Activated naive CD4-positive, alpha-beta T cell treated with anti-CD3 and anti-CD28 coated beads, Interleukin-2, amount 50 U/mL, for 24 hours (primary cell): ENCODE results near the gene RSBN1L.

Source experiments
- H3K27ac Mint-ChIP-seq: one replicate; pipeline ENCODE4 v1.8.0; 2021; ENCODE audit warnings: mild to moderate bottlenecking, mixed read lengths
- H3K27me3 Mint-ChIP-seq: one replicate; pipeline ENCODE4 v1.8.0; 2021; ENCODE audit warnings: mixed read lengths
- H3K36me3 Mint-ChIP-seq: one replicate; pipeline ENCODE4 v1.8.0; 2021; ENCODE audit warnings: mixed read lengths
- H3K4me1 Mint-ChIP-seq: one replicate; pipeline ENCODE4 v1.8.0; 2021; ENCODE audit warnings: mixed read lengths
- H3K4me3 Mint-ChIP-seq: one replicate; pipeline ENCODE4 v1.8.0; 2021; ENCODE audit warnings: mild to moderate bottlenecking, mixed read lengths
- H3K9me3 Mint-ChIP-seq: one replicate; pipeline ENCODE4 v1.8.0; 2021; ENCODE audit warnings: mixed read lengths

RSBN1L gene

GRCh38 chr7:77736991-77737390 lies 40.7 kb downstream of the RSBN1L start:
- no peaks in the 10 kb centered on the region for H3K27me3 Mint-ChIP-seq
- no peaks in the 10 kb centered on the region for H3K9me3 Mint-ChIP-seq
- H3K4me3 Mint-ChIP-seq, result no peak overlapping the region
- H3K27ac Mint-ChIP-seq, result no peak overlapping the region
- H3K4me1 Mint-ChIP-seq, result peaks cover 36% of the 10 kb centered on the region
- peaks cover 11% of the 10 kb centered on the region for H3K36me3 Mint-ChIP-seq

- no peak overlapping the region for H3K27ac Mint-ChIP-seq
- H3K4me3 Mint-ChIP-seq, result no peak overlapping the region
- H3K27me3 Mint-ChIP-seq, result no peaks in the 10 kb centered on the region
- H3K9me3 Mint-ChIP-seq, result no peaks in the 10 kb centered on the region
- peaks cover 11% of the 10 kb centered on the region for H3K36me3 Mint-ChIP-seq
- peaks cover 22% of the 10 kb centered on the region for H3K4me1 Mint-ChIP-seq
Observed at GRCh38 chr7:77738382-77738781, 42.1 kb downstream of the RSBN1L start.

- Mint-ChIP-seq H3K4me1 (peaks cover 26% of the 10 kb centered on the region), H3K27me3 (no peaks in the 10 kb centered on the region), H3K27ac (no peak overlapping the region), H3K9me3 (no peaks in the 10 kb centered on the region), H3K4me3 (no peak overlapping the region), H3K36me3 (peaks cover 15% of the 10 kb centered on the region)
Observed at GRCh38 chr7:77738871-77739270, 42.6 kb downstream of the RSBN1L start.

DNA sequence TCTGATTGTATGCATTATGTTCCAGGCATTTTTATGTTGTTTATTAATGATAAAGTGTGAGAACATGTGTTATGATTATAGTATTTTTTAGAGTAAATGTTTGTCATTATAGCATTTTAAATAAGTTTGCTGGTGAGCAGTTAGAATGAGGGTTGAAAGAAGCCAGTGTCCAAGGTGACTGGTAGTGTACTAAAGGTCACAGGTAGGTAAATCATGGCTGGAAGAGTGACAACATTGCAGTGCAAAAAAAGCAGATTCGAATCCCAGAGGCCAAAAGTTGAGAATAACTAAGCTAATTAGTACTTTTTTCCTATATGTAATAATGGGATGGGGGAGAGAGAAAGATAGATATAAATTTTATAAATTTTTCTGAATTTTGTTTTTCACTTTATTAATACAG lies 44.0 kb downstream of the RSBN1L start:
- H3K27ac Mint-ChIP-seq, result peak overlapping the region; percentile 62
- H3K4me1 Mint-ChIP-seq, result peaks cover 19% of the 10 kb centered on the region
- no peak overlapping the region for H3K4me3 Mint-ChIP-seq
- peaks cover 15% of the 10 kb centered on the region for H3K36me3 Mint-ChIP-seq
- H3K27me3 Mint-ChIP-seq, result no peaks in the 10 kb centered on the region
- H3K9me3 Mint-ChIP-seq, result no peaks in the 10 kb centered on the region

DNA sequence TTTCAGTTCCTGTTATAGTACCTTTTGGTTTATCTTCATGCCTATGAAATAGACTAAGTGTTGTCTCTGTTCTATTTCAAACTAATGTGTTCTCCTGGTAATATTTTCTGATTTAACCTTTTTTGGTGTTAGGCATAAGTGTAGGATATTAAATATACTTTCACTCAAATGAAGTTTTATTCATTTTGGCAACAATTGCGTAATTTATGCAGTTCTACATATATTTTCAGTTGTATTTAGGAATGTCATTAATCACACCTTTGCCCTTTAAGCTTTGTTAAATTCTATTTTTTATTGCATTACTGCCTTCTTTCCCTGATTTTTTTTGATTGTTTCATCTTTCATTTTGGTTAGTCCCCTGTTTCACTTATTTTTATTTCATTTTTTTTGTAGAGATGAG lies 47.3 kb downstream of the RSBN1L start:
- H3K27me3 Mint-ChIP-seq, result no peaks in the 10 kb centered on the region
- no peak overlapping the region for H3K4me3 Mint-ChIP-seq
- H3K9me3 Mint-ChIP-seq, result no peaks in the 10 kb centered on the region
- peaks cover 27% of the 10 kb centered on the region for H3K4me1 Mint-ChIP-seq
- no peak overlapping the region for H3K27ac Mint-ChIP-seq
- peaks cover 13% of the 10 kb centered on the region for H3K36me3 Mint-ChIP-seq

DNA sequence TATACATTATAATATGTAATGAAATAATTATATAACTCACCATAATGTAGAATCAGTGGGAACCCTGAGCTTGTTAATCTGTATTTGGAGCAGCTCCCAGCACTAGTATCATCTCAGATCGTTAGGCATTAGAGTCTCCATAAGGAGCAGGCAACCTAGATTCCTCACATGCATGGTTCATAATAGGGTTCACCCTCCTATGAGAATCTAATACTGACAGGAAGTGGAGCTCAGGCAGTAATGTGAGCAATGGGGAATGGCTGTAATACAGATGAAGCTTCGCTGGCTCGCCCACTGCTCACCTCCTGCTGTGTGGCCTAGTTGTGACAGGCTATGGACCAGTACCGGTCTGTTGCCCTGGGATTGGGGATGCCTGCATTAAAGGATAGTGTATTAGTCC lies 49.5 kb downstream of the RSBN1L start:
- no peaks in the 10 kb centered on the region for H3K27me3 Mint-ChIP-seq
- H3K4me1 Mint-ChIP-seq, result peaks cover 44% of the 10 kb centered on the region
- no peak overlapping the region for H3K27ac Mint-ChIP-seq
- H3K36me3 Mint-ChIP-seq, result peaks cover 17% of the 10 kb centered on the region
- H3K4me3 Mint-ChIP-seq, result no peak overlapping the region
- H3K9me3 Mint-ChIP-seq, result no peaks in the 10 kb centered on the region

DNA sequence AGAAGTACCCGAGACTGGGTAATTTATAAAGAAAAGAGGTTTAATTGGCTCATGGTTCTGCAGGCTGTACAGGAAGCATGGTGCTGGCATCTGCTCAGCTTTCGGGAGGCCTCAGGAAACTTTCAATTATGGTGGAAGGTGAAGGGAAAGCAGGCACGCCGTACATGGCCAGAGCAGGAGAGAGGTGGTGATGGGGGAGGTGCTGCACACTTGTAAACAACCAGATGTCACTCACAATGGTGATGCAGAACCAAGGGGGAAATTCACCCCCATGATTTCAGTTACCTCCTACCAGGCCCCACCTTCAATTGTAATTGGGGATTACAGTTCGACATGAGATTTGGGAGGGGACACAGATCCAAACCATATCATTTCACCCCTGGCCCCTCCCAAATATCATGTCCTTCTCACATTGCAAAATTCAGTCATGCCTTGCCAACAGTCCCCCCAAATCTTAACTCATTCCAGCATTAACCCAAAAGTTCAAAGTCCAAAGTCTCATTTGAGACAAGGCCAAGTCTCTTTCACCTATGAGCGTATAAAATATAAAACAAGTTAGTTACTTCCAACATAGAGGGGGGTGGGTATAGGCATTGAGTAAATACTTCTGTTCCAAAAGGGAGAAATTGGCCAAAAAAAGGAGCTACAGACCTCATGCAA lies 50.0 kb downstream of the RSBN1L start:
- Mint-ChIP-seq H3K36me3 (peaks cover 17% of the 10 kb centered on the region), H3K4me3 (no peak overlapping the region), H3K27ac (no peak overlapping the region), H3K4me1 (peaks cover 48% of the 10 kb centered on the region), H3K9me3 (no peaks in the 10 kb centered on the region), H3K27me3 (no peaks in the 10 kb centered on the region)

DNA sequence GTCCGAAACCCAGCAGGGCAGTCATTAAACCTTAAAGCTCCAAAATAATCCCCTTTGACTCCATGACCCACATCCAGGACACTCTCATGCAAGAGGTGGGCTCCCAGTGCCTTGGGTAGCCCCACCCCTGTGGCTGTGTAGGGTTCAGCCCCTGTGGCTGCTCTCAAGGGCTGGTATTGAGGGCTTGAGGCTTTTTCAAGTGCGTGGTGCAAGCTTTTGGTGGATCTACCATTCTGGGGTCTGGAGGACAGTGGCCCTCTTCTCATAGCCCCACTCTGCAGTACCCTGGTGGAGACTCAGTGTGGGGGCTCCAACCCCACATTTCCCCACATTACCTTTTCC lies 50.5 kb downstream of the RSBN1L start:
- Mint-ChIP-seq H3K9me3 (no peaks in the 10 kb centered on the region), H3K4me3 (no peak overlapping the region), H3K4me1 (peaks cover 48% of the 10 kb centered on the region), H3K27me3 (no peaks in the 10 kb centered on the region), H3K36me3 (peaks cover 17% of the 10 kb centered on the region), H3K27ac (no peak overlapping the region)

DNA sequence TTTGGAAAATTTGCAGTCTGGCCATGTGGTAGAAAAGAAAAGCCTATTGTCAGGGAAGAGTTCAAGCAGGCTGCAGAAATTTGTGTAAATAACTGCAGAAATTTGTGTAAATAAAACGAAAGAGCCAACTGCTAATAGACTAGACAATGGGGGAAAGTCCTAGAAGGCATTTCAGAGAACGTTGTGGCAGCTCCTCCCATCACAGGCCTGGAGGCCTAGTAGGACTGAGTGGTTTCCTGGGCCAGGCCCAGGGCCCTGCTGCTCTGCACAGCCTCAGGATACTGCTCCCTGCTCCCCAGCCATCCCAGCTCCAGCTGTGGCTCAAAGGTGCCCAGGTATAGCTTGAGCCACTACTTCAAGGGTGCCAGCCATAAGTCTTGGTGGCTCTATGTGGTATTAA lies 50.9 kb downstream of the RSBN1L start:
- no peak overlapping the region for H3K27ac Mint-ChIP-seq
- peaks cover 17% of the 10 kb centered on the region for H3K36me3 Mint-ChIP-seq
- H3K4me3 Mint-ChIP-seq, result no peak overlapping the region
- H3K9me3 Mint-ChIP-seq, result no peaks in the 10 kb centered on the region
- peaks cover 51% of the 10 kb centered on the region for H3K4me1 Mint-ChIP-seq
- H3K27me3 Mint-ChIP-seq, result no peaks in the 10 kb centered on the region

DNA sequence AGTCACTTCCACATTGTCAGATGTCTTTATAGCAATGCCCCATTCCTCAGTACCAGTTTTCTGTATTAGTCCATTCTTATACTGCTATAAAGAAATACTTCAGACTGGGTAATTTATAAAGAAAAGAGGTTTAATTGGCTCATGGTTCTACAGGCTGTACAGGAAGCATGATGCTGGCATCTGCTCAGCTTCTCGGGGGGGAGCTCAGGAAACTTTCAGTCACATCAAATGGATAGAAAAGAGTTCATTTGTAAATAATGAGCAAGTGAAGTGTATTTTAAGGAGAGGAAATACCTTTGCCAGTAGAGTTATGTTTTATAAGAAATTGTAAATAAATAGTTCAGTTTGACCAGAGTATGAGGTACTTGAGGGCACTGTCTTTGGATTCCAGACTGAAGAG lies 51.5 kb downstream of the RSBN1L start:
- H3K4me1 Mint-ChIP-seq, result peaks cover 56% of the 10 kb centered on the region
- peaks cover 17% of the 10 kb centered on the region for H3K36me3 Mint-ChIP-seq
- no peaks in the 10 kb centered on the region for H3K27me3 Mint-ChIP-seq
- no peaks in the 10 kb centered on the region for H3K9me3 Mint-ChIP-seq
- H3K4me3 Mint-ChIP-seq, result no peak overlapping the region
- H3K27ac Mint-ChIP-seq, result peak overlapping the region; percentile 72

- no peaks in the 10 kb centered on the region for H3K9me3 Mint-ChIP-seq
- H3K36me3 Mint-ChIP-seq, result peaks cover 10% of the 10 kb centered on the region
- no peak overlapping the region for H3K4me3 Mint-ChIP-seq
- H3K4me1 Mint-ChIP-seq, result peaks cover 64% of the 10 kb centered on the region
- H3K27me3 Mint-ChIP-seq, result no peaks in the 10 kb centered on the region
- no peak overlapping the region for H3K27ac Mint-ChIP-seq
Observed at GRCh38 chr7:77752016-77752415, 55.8 kb downstream of the RSBN1L start.

DNA sequence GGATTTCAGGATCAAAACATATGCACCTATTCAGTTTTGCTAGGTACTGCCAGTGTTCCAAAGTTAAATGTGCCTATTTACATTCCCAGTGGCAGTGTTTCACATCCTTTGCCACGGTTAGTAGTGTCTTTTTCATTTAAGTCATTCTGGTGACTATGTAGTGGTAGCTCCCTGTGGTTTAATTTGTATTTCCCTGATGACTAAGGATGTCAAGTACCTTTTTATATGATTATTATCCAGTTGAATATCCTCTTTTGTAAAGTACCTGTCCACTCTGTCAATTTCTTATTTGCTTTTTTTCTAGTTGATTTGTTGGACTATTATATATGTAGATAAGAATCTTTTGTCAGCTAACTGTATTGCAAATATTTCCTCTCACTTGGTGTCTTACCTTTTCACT lies 56.9 kb downstream of the RSBN1L start:
- no peak overlapping the region for H3K4me3 Mint-ChIP-seq
- peaks cover 5% of the 10 kb centered on the region for H3K36me3 Mint-ChIP-seq
- peak overlapping the region; percentile 82 for H3K27ac Mint-ChIP-seq
- no peaks in the 10 kb centered on the region for H3K27me3 Mint-ChIP-seq
- peaks cover 62% of the 10 kb centered on the region for H3K4me1 Mint-ChIP-seq
- H3K9me3 Mint-ChIP-seq, result no peaks in the 10 kb centered on the region

DNA sequence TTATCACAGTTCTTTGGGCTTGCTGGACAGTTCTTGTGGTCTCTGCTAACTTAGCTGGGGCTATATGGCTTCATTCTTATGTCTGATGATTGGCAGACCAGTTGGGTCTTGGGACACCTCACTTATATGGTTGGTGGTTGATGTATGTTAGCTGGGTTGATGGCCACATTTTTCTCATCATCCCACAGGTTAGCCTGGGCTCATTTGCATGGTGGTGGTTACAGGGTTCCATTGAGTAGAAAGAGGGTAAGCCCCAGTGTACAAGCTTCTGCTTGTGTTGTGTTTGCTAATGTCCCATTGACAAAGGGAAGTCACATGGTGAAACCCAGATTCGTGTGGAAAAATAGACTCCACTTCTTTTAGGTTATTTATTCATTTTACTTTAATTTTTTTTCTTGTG lies 61.3 kb downstream of the RSBN1L start:
- Mint-ChIP-seq H3K9me3 (no peaks in the 10 kb centered on the region), H3K4me1 (peaks cover 53% of the 10 kb centered on the region), H3K36me3 (no peaks in the 10 kb centered on the region), H3K27me3 (no peaks in the 10 kb centered on the region), H3K27ac (peak overlapping the region; percentile 55), H3K4me3 (no peak overlapping the region)

- H3K27ac Mint-ChIP-seq, result peak overlapping the region; percentile 80
- H3K4me3 Mint-ChIP-seq, result no peak overlapping the region
- H3K36me3 Mint-ChIP-seq, result no peaks in the 10 kb centered on the region
- no peaks in the 10 kb centered on the region for H3K27me3 Mint-ChIP-seq
- peaks cover 50% of the 10 kb centered on the region for H3K4me1 Mint-ChIP-seq
- no peaks in the 10 kb centered on the region for H3K9me3 Mint-ChIP-seq
Observed at GRCh38 chr7:77759294-77759889, 63.1 kb downstream of the RSBN1L start.

- no peaks in the 10 kb centered on the region for H3K9me3 Mint-ChIP-seq
- H3K27me3 Mint-ChIP-seq, result no peaks in the 10 kb centered on the region
- no peaks in the 10 kb centered on the region for H3K36me3 Mint-ChIP-seq
- H3K4me1 Mint-ChIP-seq, result peaks cover 47% of the 10 kb centered on the region
- no peak overlapping the region for H3K4me3 Mint-ChIP-seq
- H3K27ac Mint-ChIP-seq, result no peak overlapping the region
Observed at GRCh38 chr7:77760809-77761453, 64.7 kb downstream of the RSBN1L start.

DNA sequence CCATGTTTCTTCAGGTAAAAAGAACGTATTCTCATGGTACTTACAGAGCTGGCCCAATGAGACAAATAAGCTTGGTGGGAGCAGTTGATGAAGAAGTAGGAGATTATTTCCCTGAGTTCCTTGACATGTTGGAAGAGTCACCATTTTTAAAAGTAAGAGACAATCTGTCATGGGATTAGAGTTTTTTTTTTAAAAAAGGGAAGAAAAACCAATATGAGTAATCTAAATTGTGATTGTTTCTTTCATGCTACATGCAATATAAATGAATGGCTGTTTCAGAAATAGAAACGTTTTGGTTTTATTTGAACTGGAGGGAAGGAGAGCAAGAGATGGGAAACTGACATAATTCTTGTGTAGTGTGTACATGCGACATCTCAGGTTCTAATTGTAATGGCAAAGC lies 69.2 kb downstream of the RSBN1L start:
- no peak overlapping the region for H3K4me3 Mint-ChIP-seq
- peaks cover 29% of the 10 kb centered on the region for H3K4me1 Mint-ChIP-seq
- no peaks in the 10 kb centered on the region for H3K9me3 Mint-ChIP-seq
- H3K36me3 Mint-ChIP-seq, result peaks cover 5% of the 10 kb centered on the region
- H3K27ac Mint-ChIP-seq, result no peak overlapping the region
- H3K27me3 Mint-ChIP-seq, result no peaks in the 10 kb centered on the region
